Endothelial cell of umbilical vein (primary cell): ENCODE measurements around the gene DDOST. TPM values are rescaled to one million over a fixed set of nuclear protein-coding genes. Genes with fewer than 3 reads are reported as not detected.
"Not testable (repeated sequence)": the region's sequence is repeated elsewhere in the genome, so short reads cannot be mapped to it uniquely, and the experiment has no call there.

Experiments
- BruUV-seq: library from RNA; stranded (reverse); fragments of 400-500 nt; replicated peaks from 2 replicates; lab custom pipeline; 2021; lab: Mats Ljungman, UMichigan
- CTCF ChIA-PET: fragments of 300-600, 350-600 bp; sonication (Branson Sonifier 250); formaldehyde crosslinking; loops from one replicate; lab custom pipeline; 2021; ENCODE audit warnings: antibody characterized with exemption, inconsistent platforms; lab: Charles Lee
- POLR2A ChIA-PET: fragments of 300-600, 350-600 bp; sonication (Branson Sonifier 250); formaldehyde crosslinking; loops from one replicate; lab custom pipeline; 2021; ENCODE audit warnings: antibody characterized with exemption, inconsistent platforms; lab: Charles Lee
- DNase-seq: peaks from one replicate; pipeline ENCODE4 v3.0.0-alpha.2; 2011; ENCODE audit warnings: low read depth, low spot score
- FAIRE-seq: peaks from 2 replicates; lab custom pipeline; 2011; peaks lifted over from hg19 to GRCh38; lab: Jason Lieb, UNC
- H2AFZ ChIP-seq: 2 replicates; pipeline ENCODE4 v1.6.0; 2012; ENCODE audit warnings: low read depth, low read length, control low read depth, inconsistent platforms
- H3K27ac ChIP-seq: 2 replicates; pipeline ENCODE4 v1.5.1; 2011; ENCODE audit warnings: low read depth, mild to moderate bottlenecking, control low read depth, low read length, moderate library complexity; ENCODE audit not compliant: insufficient read depth
- H3K27me3 ChIP-seq, 2 experiments: 2 replicates each; pipeline versions ENCODE4 v1.6.0 to v1.6.1; 2011; ENCODE audit warnings: low read length in 2 of 2, mixed read lengths in 1 of 2; ENCODE audit not compliant: control insufficient read depth in 2 of 2, insufficient read depth in 2 of 2
- H3K36me3 ChIP-seq, 2 experiments: 2 replicates in 1 of 2; 3 replicates in 1 of 2; pipeline ENCODE4 v1.5.1; 2011; ENCODE audit warnings: low read length in 2 of 2, mild to moderate bottlenecking in 1 of 2, moderate library complexity in 1 of 2; ENCODE audit not compliant: control insufficient read depth in 2 of 2, insufficient read depth in 2 of 2; ENCODE audit errors: extremely low read depth in 1 of 2
- H3K4me1 ChIP-seq: 3 replicates; pipeline ENCODE4 v1.5.1; 2011; ENCODE audit warnings: mild to moderate bottlenecking, low read length; ENCODE audit not compliant: control insufficient read depth, insufficient read depth; ENCODE audit errors: extremely low read depth
- H3K4me2 ChIP-seq: 2 replicates; pipeline ENCODE4 v1.6.1; 2011; ENCODE audit warnings: low read length, control low read depth, mixed read lengths; ENCODE audit not compliant: insufficient read depth
- H3K4me3 ChIP-seq, 3 experiments: fragments of 200-600 bp in 1 of 3; sonication (generic), shearing (Covaris generic) in 1 of 3; replicated peaks in 1 of 3; 2 replicates each; pipeline ENCODE4 v1.5.1; 2011 to 2016; ENCODE audit warnings: control low read depth in 3 of 3, low read length in 3 of 3, mild to moderate bottlenecking in 2 of 3, inconsistent platforms in 1 of 3, low read depth in 1 of 3, moderate library complexity in 1 of 3; ENCODE audit not compliant: insufficient read depth in 1 of 3
- H3K79me2 ChIP-seq: 2 replicates; pipeline ENCODE4 v1.6.0; 2012; ENCODE audit warnings: low read length, inconsistent platforms; ENCODE audit not compliant: control insufficient read depth, insufficient read depth
- H3K9ac ChIP-seq: replicated peaks from 2 replicates; pipeline ENCODE3; 2011; ENCODE audit warnings: low read length, control low read depth; ENCODE audit not compliant: insufficient read depth; ENCODE audit errors: extremely low read depth
- H3K9me1 ChIP-seq: replicated peaks from 3 replicates; pipeline ENCODE4 v1.6.0; 2011; ENCODE audit warnings: mild to moderate bottlenecking, low read length; ENCODE audit not compliant: control insufficient read depth, insufficient read depth; ENCODE audit errors: extremely low read depth
- H3K9me3 ChIP-seq: replicated peaks from 2 replicates; pipeline ENCODE4 v1.5.1; 2012; ENCODE audit warnings: low read length, inconsistent platforms; ENCODE audit not compliant: control insufficient read depth, insufficient read depth
- H4K20me1 ChIP-seq: replicated peaks from 2 replicates; pipeline ENCODE3; 2011; ENCODE audit warnings: mild to moderate bottlenecking, low read length; ENCODE audit not compliant: control insufficient read depth, insufficient read depth; ENCODE audit errors: extremely low read depth
- EZH2 ChIP-seq: IDR thresholded peaks from 2 replicates; pipeline ENCODE4 v1.6.1; 2012; ENCODE audit warnings: borderline replicate concordance, low read depth, mild to moderate bottlenecking, moderate library complexity, low read length, inconsistent platforms; ENCODE audit not compliant: severe bottlenecking
- FOS ChIP-seq: IDR thresholded peaks from 2 replicates; pipeline ENCODE4 v1.6.1; 2011; ENCODE audit warnings: mild to moderate bottlenecking, low read length, moderate library complexity, borderline replicate concordance; ENCODE audit not compliant: insufficient read depth
- GATA2 ChIP-seq: IDR thresholded peaks from 2 replicates; pipeline ENCODE4 v1.7.0; 2011; ENCODE audit warnings: low read depth, mild to moderate bottlenecking, moderate library complexity, mixed read lengths, low read length; ENCODE audit not compliant: insufficient read length, insufficient read depth
- JUN ChIP-seq: IDR thresholded peaks from 2 replicates; pipeline ENCODE4 v1.6.1; 2011; ENCODE audit warnings: borderline replicate concordance, low read depth; ENCODE audit not compliant: insufficient read length, insufficient read depth
- MYC ChIP-seq: IDR thresholded peaks from one replicate; pipeline ENCODE4 v1.6.1; 2011; ENCODE audit warnings: mild to moderate bottlenecking, low read depth, low read length
- POLR2A ChIP-seq: IDR thresholded peaks from 2 replicates; pipeline ENCODE4 v1.6.1; 2012; ENCODE audit warnings: low read depth, mild to moderate bottlenecking, control low read depth, low read length
- POLR2AphosphoS5 ChIP-seq: IDR thresholded peaks from 2 replicates; pipeline ENCODE4 v1.6.1; 2012; ENCODE audit warnings: low read depth, mild to moderate bottlenecking, control low read depth, low read length, moderate library complexity; ENCODE audit not compliant: insufficient read depth
- dilution Hi-C: fragments of 300-500 bp; cut with MboI; formaldehyde crosslinking; loops from one replicate; pipeline ENCODE4 v1.15.0; 2019; ENCODE audit warnings: low sequenced_read_pairs; ENCODE audit not compliant: extremely low pct_ligation_motif_present
- intact Hi-C: fragments of 100-400 bp; cut with micrococcal nuclease; formaldehyde crosslinking; loops from one replicate; pipeline ENCODE4 v1.10.0; 2022
- polyA plus RNA-seq, 4 experiments: library from polyadenylated mRNA; depleted of rRNA in 3 of 4; stranded (reverse) in 3 of 4; unstranded in 1 of 4; fragments of >200 nt; gene quantifications; 2 replicates each; pipeline versions ENCODE4 v1.2.1 to v1.2.3, GENCODE V29; 2011 to 2012; ENCODE audit warnings: missing spikeins in 1 of 4
- total RNA-seq: library from RNA; stranded (reverse); gene quantifications from 2 replicates; pipeline ENCODE4 v1.2.3, GENCODE V29; 2021
- TF ChIP-seq, protein P1 (sequence below), 2 donors: IDR thresholded peaks; 1 replicate in 1 of 2; 2 replicates in 1 of 2; pipeline ENCODE4 v1.5.1; 2011; ENCODE audit warnings: low read length in 2 of 2, mild to moderate bottlenecking in 2 of 2, moderate library complexity in 2 of 2, control low read depth in 1 of 2, inconsistent platforms in 1 of 2, low read depth in 1 of 2; ENCODE audit not compliant: insufficient read depth in 1 of 2; ENCODE audit errors: extremely low read depth in 1 of 2
- TF ChIP-seq, protein P2 (sequence below): IDR thresholded peaks from 2 replicates; pipeline ENCODE4 v1.6.1; 2011; ENCODE audit not compliant: insufficient read depth, insufficient read length

The DDOST gene
- total and polyA plus RNA-seq, 2 donors (not counting 3 experiments of a cell fraction or from before 2014, with no cell fraction given): 319 to 533 TPM

- Histone ChIP-seq H3K4me1 (no peaks in the 10 kb centered on the region), H3K9me3 (no peaks in the 10 kb centered on the region), H4K20me1 (no peaks in the 10 kb centered on the region), H3K79me2 (no peaks in the 10 kb centered on the region), H3K9me1 (no peaks in the 10 kb centered on the region), H3K9ac (no peak overlapping the region), H3K36me3 (no peaks in the 10 kb centered on the region), H3K27ac (no peak overlapping the region), H3K27me3 (peaks cover 0 to 2% of the 10 kb centered on the region in 2 experiments), H3K4me3 (no peak overlapping the region), H3K4me2 (no peak overlapping the region), H2AFZ (no peak overlapping the region)
- intact Hi-C loops: no loop called here
- DNase-seq (no peak), FAIRE-seq (no peak)
- dilution Hi-C loops: no loop called here
- ChIA-PET CTCF (interaction anchor here (0.7 to 0.9 kb wide), 2 partner anchors 20 to 33 kb away, joined by 3 read pairs; no protein-coding TSS in a partner anchor), POLR2A (no interaction called here)
- BruUV-seq: no TSS peak
- TF ChIP-seq MYC (no peak), POLR2AphosphoS5 (no peak), EZH2 (no peak), GATA2 (no peak), POLR2A (no peak), JUN (no peak), FOS (no peak)
- TF ChIP-seq, protein P1, sequence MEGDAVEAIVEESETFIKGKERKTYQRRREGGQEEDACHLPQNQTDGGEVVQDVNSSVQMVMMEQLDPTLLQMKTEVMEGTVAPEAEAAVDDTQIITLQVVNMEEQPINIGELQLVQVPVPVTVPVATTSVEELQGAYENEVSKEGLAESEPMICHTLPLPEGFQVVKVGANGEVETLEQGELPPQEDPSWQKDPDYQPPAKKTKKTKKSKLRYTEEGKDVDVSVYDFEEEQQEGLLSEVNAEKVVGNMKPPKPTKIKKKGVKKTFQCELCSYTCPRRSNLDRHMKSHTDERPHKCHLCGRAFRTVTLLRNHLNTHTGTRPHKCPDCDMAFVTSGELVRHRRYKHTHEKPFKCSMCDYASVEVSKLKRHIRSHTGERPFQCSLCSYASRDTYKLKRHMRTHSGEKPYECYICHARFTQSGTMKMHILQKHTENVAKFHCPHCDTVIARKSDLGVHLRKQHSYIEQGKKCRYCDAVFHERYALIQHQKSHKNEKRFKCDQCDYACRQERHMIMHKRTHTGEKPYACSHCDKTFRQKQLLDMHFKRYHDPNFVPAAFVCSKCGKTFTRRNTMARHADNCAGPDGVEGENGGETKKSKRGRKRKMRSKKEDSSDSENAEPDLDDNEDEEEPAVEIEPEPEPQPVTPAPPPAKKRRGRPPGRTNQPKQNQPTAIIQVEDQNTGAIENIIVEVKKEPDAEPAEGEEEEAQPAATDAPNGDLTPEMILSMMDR (IDR thresholded peaks at IDR 0.05; ENCODE audit: extremely low read depth in 1 of 2, insufficient read depth in 1 of 2, low read depth in 1 of 2, low read length in 2 of 2): no peak
- TF ChIP-seq, protein P2, sequence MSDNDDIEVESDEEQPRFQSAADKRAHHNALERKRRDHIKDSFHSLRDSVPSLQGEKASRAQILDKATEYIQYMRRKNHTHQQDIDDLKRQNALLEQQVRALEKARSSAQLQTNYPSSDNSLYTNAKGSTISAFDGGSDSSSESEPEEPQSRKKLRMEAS: no peak
Measured at GRCh38 chr1:20609541-20609940, 51.6 kb downstream of the DDOST start.

DNA sequence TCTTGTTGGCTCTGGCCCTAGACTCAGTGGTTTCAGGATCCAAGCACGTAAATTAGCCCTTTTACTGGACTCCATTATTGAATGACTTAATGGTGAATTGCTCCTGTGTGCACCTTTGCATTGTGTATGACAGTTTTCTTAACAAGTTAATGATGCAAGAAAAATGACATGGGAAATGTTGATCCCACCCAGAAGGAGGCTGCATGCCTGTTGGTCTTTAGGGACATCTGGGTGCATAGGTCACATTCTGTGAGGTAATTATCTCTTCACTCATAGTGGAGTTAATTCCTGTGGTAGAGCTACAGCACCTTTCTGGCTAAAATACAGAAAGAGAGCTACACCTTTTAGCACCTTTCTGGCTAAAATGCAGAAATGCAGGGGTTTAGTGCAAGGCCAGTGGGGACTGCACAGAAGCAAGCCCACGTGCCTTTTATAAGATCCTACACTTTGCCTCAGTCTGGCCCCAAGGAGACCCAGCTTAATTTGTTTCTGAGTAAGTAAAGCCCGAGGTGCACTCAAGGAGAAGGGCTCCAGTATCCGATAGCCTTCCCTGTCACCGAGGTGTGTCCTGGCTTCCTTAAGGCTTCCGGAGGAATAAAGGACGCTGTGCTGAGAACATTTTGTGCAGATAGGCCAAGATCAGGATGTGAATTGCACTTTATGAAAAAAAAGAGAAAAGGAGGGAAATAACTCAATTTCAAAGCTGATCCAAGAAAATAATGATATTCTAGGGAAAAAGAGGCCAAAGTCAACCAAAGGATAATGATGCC, 54.2 kb downstream of the DDOST start:
- CTCF ChIA-PET: interaction anchor here (2.2 kb wide), 1 partner anchor 12 kb away, joined by 8 read pairs; no protein-coding TSS in a partner anchor
- FAIRE-seq, H4K20me1 ChIP-seq, H3K4me1 ChIP-seq, H3K9me3 ChIP-seq, dilution Hi-C loops, BruUV-seq, H3K4me2 ChIP-seq, DNase-seq, H2AFZ ChIP-seq, H3K36me3 ChIP-seq, intact Hi-C loops, POLR2A ChIA-PET, H3K4me3 ChIP-seq, H3K27ac ChIP-seq, H3K79me2 ChIP-seq, H3K9ac ChIP-seq, H3K27me3 ChIP-seq, H3K9me1 ChIP-seq: not testable (repeated sequence)
